GM10266 (cell line): ENCODE results near the gene FOXJ3.

Experiments used
- DNase-seq: peaks from one replicate; pipeline ENCODE4 v3.0.0; 2012; ENCODE audit errors: extremely low spot score
- TF ChIP-seq, protein P1 (sequence below): IDR thresholded peaks from 2 replicates; pipeline ENCODE4 v1.5.1; 2012; ENCODE audit warnings: mild to moderate bottlenecking, low read depth; ENCODE audit not compliant: control insufficient read depth, insufficient read depth; ENCODE audit errors: missing control alignments

The FOXJ3 gene

DNA sequence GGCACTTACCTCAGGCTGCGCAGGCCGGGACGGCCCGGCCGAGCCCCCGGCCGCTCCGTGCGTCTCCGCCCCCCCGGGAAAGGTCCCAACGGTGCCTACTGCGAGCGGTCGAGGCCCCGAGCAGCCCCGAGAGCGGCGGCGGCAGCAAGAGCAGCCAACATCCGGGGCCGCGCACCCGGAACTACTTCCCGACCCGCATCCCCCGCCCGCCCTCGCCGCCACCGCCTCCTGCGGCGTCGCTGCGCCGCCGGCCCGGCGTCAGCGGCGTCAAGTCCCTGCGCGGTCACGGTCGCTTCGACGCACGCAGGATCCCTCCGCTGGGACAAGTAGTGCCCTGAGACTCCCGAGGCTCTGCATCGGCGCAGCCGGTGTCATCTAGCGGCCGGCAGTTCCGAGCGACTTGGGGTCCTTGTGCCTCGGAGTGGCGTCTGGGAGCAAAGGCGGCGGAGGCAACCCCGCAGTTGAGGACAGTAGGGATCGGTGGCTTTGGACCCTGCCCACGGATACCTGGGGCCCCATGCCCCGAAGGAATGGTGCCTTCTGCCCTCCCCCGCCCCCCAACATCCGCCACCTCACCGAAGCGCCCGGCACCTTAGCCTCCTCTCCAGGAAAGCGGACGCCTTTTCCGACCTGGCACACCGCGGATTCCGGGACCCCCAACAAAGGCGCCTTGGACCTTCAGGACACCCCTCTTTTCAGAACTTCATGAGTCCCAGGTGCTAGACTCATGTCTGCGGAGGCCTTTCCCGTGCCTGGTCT lies at the start of gene FOXJ3:
Gene FOXJ3, minus strand, starts transcription at position 186 of the 759 bp plus-strand sequence. CDS start 24,142 bp downstream, outside the sequence.
- DNase-seq: peak; percentile 94
- TF ChIP-seq, protein P1, sequence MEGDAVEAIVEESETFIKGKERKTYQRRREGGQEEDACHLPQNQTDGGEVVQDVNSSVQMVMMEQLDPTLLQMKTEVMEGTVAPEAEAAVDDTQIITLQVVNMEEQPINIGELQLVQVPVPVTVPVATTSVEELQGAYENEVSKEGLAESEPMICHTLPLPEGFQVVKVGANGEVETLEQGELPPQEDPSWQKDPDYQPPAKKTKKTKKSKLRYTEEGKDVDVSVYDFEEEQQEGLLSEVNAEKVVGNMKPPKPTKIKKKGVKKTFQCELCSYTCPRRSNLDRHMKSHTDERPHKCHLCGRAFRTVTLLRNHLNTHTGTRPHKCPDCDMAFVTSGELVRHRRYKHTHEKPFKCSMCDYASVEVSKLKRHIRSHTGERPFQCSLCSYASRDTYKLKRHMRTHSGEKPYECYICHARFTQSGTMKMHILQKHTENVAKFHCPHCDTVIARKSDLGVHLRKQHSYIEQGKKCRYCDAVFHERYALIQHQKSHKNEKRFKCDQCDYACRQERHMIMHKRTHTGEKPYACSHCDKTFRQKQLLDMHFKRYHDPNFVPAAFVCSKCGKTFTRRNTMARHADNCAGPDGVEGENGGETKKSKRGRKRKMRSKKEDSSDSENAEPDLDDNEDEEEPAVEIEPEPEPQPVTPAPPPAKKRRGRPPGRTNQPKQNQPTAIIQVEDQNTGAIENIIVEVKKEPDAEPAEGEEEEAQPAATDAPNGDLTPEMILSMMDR: no peak

GRCh38 chr1:42381280-42381673 lies 46.2 kb upstream of the FOXJ3 start:
- no peak for DNase-seq
- TF ChIP-seq, protein P1: no peak

DNA sequence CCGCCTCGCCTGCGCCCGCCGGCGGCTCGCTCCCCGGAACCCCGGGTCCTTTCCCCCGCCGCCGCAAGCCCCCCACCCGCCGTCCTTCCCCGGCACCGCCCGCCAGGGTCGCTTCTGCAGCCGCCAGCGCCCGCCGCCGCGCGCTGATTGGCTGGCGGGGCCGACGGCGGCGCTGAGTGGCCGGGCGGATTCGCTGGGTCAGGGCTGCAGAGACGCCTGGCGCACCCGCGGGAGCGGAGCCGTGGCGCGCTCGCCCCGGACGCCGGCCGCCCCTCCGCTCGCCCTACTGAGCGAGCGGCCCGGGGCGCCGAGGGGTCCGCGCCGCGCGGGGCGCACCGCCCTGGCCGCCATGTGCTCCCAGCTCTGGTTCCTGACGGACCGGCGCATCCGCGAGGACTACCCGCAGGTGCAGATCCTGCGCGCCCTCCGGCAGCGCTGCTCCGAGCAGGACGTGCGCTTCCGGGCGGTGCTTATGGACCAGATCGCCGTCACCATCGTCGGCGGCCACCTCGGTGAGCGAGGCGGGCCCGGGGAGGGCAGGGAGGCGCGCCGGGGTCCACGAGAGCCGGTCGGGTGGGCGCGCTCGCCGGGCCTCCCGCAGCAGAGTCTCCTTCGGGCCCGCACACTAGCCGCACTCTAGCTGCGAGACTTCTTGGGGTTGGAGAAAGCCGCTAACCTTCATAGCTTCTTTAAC lies 45.7 kb upstream of the FOXJ3 start, which contains the start of gene RIMKLA:
Gene RIMKLA, plus strand, starts transcription at position 207 of the 694 bp plus-strand sequence. Its CDS starts 143 bp downstream, at position 350.
- TF ChIP-seq, protein P1: no peak
- peak; percentile 95 for DNase-seq

DNA sequence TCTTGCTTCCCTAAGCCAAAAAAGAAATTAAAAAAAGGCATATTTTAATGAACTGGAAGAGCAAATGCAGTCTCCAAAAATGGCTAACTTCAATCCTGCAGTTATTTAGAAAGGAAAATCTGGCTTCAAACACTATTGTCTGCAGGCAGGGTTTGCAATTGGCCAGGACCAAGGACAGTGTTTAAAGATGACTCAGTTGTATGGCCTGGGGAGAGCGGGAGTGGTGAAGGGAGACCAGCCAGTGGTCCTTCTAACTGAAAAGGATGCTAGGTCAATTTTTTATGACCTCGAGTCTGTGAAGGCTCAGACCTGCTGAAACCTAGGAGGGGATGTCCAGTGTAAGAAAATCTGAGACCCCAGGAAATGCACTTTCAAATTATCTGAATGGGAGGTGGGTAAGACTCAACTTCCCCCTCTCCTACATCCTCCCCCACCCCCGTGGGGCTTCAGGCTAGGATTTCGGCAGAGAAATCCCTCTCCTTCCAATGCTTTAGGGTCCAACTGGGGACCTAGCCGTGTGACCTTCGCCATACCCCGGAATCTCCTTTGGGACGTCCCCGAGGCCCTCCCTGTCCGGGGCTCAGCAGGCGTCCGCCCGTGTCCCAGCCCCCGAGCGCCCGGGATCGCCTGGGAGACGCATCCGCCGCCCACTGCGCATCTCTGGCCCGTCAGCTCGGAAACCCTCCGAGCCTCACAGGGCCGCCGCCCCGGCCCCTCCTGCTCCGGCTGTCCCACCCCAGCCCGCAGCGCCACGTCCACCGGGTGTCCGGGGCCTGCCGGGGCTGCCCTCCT lies 45.0 kb upstream of the FOXJ3 start:
- TF ChIP-seq, protein P1: no peak
- peak; percentile 55 for DNase-seq

- TF ChIP-seq, protein P1: no peak
- DNase-seq: no peak
These were observed 37.8 kb upstream of the FOXJ3 start for GRCh38 chr1:42372796-42373195.

DNA sequence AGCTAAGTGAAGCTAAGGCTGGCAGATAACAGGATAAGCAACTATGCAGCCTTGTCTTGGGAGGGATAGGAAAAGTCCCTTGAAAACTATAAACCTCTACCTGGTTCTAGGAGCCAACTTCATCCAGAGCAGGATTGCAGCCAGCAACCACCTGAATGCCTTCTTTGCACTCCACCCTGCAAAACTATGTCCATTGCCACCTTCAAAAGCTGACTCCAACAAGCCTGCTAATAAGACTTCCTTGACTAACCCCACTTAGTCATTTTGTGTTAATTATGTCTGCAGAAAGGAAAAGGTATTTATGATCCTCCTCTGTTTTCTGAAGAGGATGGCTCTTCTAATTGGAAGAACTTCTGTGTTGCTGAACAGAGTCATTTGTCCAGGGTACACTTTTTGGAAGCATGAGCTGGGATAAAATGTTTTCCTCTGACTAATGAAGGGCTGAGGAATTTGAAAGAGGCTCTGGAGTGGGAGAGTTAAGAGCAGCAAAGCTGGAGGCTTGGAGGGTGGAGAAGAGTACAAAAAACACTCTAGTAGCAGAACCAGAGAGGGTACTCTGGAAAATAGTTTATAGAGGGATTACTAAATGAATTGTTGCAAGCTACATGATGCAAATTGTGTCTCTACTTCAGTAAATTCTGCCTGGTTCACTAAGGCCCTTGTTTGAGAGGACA lies 36.0 kb upstream of the FOXJ3 start:
- TF ChIP-seq, protein P1: no peak
- DNase-seq: no peak
